GM21367 (cell line): ENCODE data around the gene AJAP1.

Experiments
- ATAC-seq: cut with Tn5 transposase; IDR thresholded peaks from one replicate; pipeline ENCODE4 v1.9.1; 2021; ENCODE audit not compliant: unreplicated experiment

Gene AJAP1

GRCh38 chr1:4628992-4629391 lies 25.4 kb upstream of the AJAP1 start:
- ATAC-seq = no peak

- ATAC-seq = no peak
These were observed 23.8 kb upstream of the AJAP1 start for GRCh38 chr1:4630561-4630960.

GRCh38 chr1:4631321-4631720 lies 23.1 kb upstream of the AJAP1 start:
- no peak for ATAC-seq

GRCh38 chr1:4633346-4633745 lies 21.1 kb upstream of the AJAP1 start:
- no peak for ATAC-seq

- ATAC-seq = no peak
These were observed 20.1 kb upstream of the AJAP1 start for GRCh38 chr1:4634156-4634792.

- ATAC-seq = no peak
These were observed 19.5 kb upstream of the AJAP1 start for GRCh38 chr1:4634793-4635406.

GRCh38 chr1:4636186-4636585 lies 18.2 kb upstream of the AJAP1 start:
- no peak for ATAC-seq

GRCh38 chr1:4636644-4637380 lies 17.6 kb upstream of the AJAP1 start:
- ATAC-seq = no peak

- no peak for ATAC-seq
These were observed 16.6 kb upstream of the AJAP1 start for GRCh38 chr1:4637616-4638344.

- no peak for ATAC-seq
These were observed 16.1 kb upstream of the AJAP1 start for GRCh38 chr1:4638345-4638729.

GRCh38 chr1:4640931-4641330 lies 13.5 kb upstream of the AJAP1 start:
- ATAC-seq = no peak

- ATAC-seq = no peak
These were observed 7.0 kb upstream of the AJAP1 start for GRCh38 chr1:4647391-4647790.

GRCh38 chr1:4648657-4649056 lies 5.8 kb upstream of the AJAP1 start:
- ATAC-seq = no peak

GRCh38 chr1:4650481-4650880 lies 3.9 kb upstream of the AJAP1 start:
- ATAC-seq = no peak

GRCh38 chr1:4650981-4651380 lies 3.4 kb upstream of the AJAP1 start:
- no peak for ATAC-seq

GRCh38 chr1:4652631-4653327 lies 1.6 kb upstream of the AJAP1 start:
- ATAC-seq = no peak

GRCh38 chr1:4653328-4653660 lies 1.1 kb upstream of the AJAP1 start:
- ATAC-seq = no peak

GRCh38 chr1:4654764-4655673 lies 610 bp downstream of the AJAP1 start:
- no peak for ATAC-seq

- no peak for ATAC-seq
These were observed 1.5 kb downstream of the AJAP1 start for GRCh38 chr1:4655674-4656532.
